Esophagus (tissue), 2 donors: ENCODE measurements around the gene RCCD1. TPM values are rescaled to one million over a fixed set of nuclear protein-coding genes. Genes with fewer than 3 reads are reported as not detected.
A peak's percentile ranks its signal among the peaks of the same experiment; 100 is the strongest.

ENCODE experiments used
- H3K27ac ChIP-seq, 2 donors: one replicate each; pipeline ENCODE4 v1.5.1; 2013; ENCODE audit warnings: low read depth in 2 of 2, mild to moderate bottlenecking in 2 of 2, inconsistent platforms in 1 of 2, low read length in 1 of 2, moderate library complexity in 1 of 2
- H3K27me3 ChIP-seq, 2 donors: one replicate each; pipeline ENCODE4 v1.6.1; 2013; ENCODE audit warnings: low read length in 2 of 2, control low read depth in 1 of 2, mild to moderate bottlenecking in 1 of 2; ENCODE audit not compliant: insufficient read depth in 2 of 2, control insufficient read depth in 1 of 2
- H3K36me3 ChIP-seq, 2 donors: one replicate each; pipeline ENCODE4 v1.6.1; 2013; ENCODE audit warnings: low read length in 1 of 2; ENCODE audit not compliant: control insufficient read depth in 2 of 2, insufficient read depth in 2 of 2
- H3K4me1 ChIP-seq, 2 donors: one replicate each; pipeline ENCODE4 v1.6.1; 2013; ENCODE audit warnings: low read length in 1 of 2; ENCODE audit not compliant: control insufficient read depth in 2 of 2, insufficient read depth in 2 of 2
- H3K4me3 ChIP-seq, 2 donors: one replicate each; pipeline ENCODE4 v1.5.1; 2013; ENCODE audit warnings: low read length in 2 of 2, mild to moderate bottlenecking in 2 of 2, low read depth in 1 of 2, moderate library complexity in 1 of 2
- H3K9me3 ChIP-seq, 2 donors: one replicate each; pipeline ENCODE4 v1.6.1; 2013; ENCODE audit warnings: mild to moderate bottlenecking in 2 of 2, low read depth in 1 of 2, low read length in 1 of 2, moderate library complexity in 1 of 2; ENCODE audit not compliant: control insufficient read depth in 2 of 2, insufficient read depth in 1 of 2
- WGBS, 2 donors: extraction: QIAGEN DNeasy Blood & Tissue Kit; methylation state at CpG; one replicate each; pipeline ENCODE4 v1.1.7; 2013; 5-methylcytosine and 5-hydroxymethylcytosine counted together
- polyA plus RNA-seq, 2 donors: library from polyadenylated mRNA; stranded (reverse); fragments of 200-250 nt; gene quantifications; one replicate each; pipeline ENCODE4 v1.2.3, GENCODE V29; 2013
- donor health status: healthy with polysubstance abuse.
- donor health status: Bipolar disorder and iron deficiency.

Gene RCCD1
- polyA plus RNA-seq, 2 donors, result 8.1 to 8.7 TPM

GRCh38 chr15:90982135-90982534 is 27.5 kb downstream of the RCCD1 start:
- no peaks in the 10 kb centered on the region for H3K9me3 ChIP-seq
- H3K36me3 ChIP-seq, result peaks cover 0 to 3% of the 10 kb centered on the region in 2 donors
- no peaks in the 10 kb centered on the region for H3K27me3 ChIP-seq
- WGBS, 2 donors, result 90% methylated on average over 5 of the region's 5 CpGs
- H3K27ac ChIP-seq, result no peak overlapping the region
- H3K4me1 ChIP-seq, result no peaks in the 10 kb centered on the region
- H3K4me3 ChIP-seq, result no peak overlapping the region

GRCh38 chr15:90986790-90987507 is 32.3 kb downstream of the RCCD1 start:
- Histone ChIP-seq H3K4me1 (no peaks in the 10 kb centered on the region), H3K9me3 (no peaks in the 10 kb centered on the region), H3K36me3 (no peaks in the 10 kb centered on the region), H3K4me3 (no peak overlapping the region), H3K27ac (peak overlapping the region; percentile 36 to 74), H3K27me3 (no peaks in the 10 kb centered on the region)
- WGBS, 2 donors, result 65 to 68% methylated on average over 11 of the region's 11 CpGs

- Histone ChIP-seq H3K36me3 (no peaks in the 10 kb centered on the region), H3K27ac (peak overlapping the region in 1 of 2 donors; percentile 28), H3K27me3 (no peaks in the 10 kb centered on the region), H3K9me3 (no peaks in the 10 kb centered on the region), H3K4me3 (no peak overlapping the region), H3K4me1 (no peaks in the 10 kb centered on the region)
- WGBS, 2 donors, result 60% methylated on average over 7 of the region's 7 CpGs
Observed at GRCh38 chr15:90987561-90988141, 33.0 kb downstream of the RCCD1 start.

DNA sequence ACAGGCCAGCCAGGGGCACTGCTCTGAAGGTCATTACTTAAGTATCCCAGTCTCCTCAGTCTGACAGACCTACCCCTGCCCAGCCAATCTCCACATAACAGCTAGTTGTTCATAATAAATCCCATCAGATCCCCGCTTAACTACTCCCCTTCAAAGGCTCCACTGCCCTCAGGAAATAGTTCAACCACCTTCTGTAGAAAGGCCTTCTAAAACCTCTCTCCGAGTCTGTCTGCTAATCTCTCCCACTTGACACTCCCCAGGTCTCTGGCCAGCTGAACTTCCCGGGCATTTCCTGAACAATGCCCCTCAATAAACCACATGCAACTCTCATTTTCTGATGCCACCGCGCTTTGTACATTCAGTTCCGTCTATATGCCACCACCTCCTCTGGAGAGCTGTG is 33.6 kb downstream of the RCCD1 start:
- Histone ChIP-seq H3K4me1 (no peaks in the 10 kb centered on the region), H3K36me3 (no peaks in the 10 kb centered on the region), H3K9me3 (no peaks in the 10 kb centered on the region), H3K4me3 (no peak overlapping the region), H3K27ac (peak overlapping the region in 1 of 2 donors; percentile 2), H3K27me3 (no peaks in the 10 kb centered on the region)
- 67 to 71% methylated on average over 6 of the region's 6 CpGs for WGBS, 2 donors

DNA sequence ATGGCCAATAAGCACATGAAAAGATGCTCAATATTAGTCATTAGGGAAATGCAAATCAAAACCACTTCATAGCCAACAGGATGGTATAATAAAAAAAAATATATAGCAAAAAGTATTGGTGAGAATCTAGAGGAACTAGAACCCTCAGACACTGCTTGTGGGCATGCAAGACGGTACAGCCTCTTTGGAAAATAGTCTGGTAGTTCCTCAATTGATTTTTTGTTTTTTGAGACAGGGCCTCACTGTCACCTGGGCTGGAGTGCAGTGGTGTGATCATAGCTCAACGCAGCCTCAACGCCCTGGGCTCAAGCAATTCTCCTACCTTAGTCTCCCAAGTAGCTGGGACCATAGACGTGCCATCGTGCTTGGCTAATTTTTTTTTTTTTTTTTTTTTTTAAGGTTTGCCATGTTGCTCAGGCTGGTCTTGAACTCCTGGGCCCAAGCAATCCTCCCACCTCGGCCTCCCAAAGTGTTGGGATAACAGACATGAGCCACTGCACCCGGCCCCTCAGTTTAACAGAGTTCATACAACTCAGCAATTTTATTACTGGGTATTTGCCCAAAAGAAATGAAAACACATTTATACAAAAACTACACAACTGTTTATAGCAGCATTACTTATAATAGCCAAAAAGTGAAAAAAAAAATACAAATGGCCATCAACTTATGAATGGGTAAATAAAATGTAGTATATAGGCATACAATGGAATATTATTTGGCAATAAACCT is 34.5 kb downstream of the RCCD1 start:
- Histone ChIP-seq H3K4me3 (no peak overlapping the region), H3K36me3 (no peaks in the 10 kb centered on the region), H3K9me3 (no peaks in the 10 kb centered on the region), H3K27ac (no peak overlapping the region), H3K27me3 (no peaks in the 10 kb centered on the region), H3K4me1 (no peaks in the 10 kb centered on the region)
- 86% methylated on average over 7 of the region's 7 CpGs for WGBS, 2 donors

GRCh38 chr15:90990446-90990845 is 35.8 kb downstream of the RCCD1 start:
- Histone ChIP-seq H3K27me3 (no peaks in the 10 kb centered on the region), H3K27ac (no peak overlapping the region), H3K36me3 (no peaks in the 10 kb centered on the region), H3K4me3 (no peak overlapping the region), H3K4me1 (no peaks in the 10 kb centered on the region), H3K9me3 (no peaks in the 10 kb centered on the region)
- WGBS, 2 donors, result 94 to 96% methylated on average over 4 of the region's 4 CpGs

DNA sequence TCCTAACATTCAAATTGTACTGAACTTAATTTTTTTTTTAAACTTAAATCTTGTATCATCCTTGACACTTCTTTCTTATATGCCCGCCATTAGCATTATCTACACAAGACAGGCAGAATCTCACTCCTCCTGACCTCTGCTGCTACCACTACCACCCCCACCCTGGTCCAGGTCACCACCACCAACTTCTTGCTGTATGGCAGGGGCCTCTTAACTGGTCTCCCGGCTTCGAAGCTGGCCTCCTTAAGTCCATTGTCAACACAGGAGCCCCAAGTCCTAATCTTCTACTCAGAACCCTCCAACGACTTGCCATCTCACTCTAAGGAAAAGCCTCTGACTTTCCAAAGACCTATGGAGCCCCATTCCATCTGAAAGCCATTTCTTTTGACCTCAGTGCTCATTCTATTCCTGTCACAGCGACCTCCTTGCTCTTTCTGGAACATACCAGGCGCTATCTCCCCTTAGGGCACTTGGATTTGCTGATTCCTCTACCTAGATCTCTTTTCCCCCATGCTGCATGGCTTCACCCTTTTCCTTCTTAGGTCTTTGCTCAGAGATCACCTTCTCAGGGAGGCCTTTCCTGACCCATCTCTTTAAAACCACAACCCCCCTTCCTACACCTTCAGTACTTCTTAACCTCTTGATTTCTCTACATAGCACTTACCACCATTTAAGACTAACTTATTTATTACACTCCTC is 37.1 kb downstream of the RCCD1 start:
- H3K4me3 ChIP-seq, result no peak overlapping the region
- 90% methylated on average over 6 of the region's 6 CpGs for WGBS, 2 donors
- H3K9me3 ChIP-seq, result no peaks in the 10 kb centered on the region
- no peak overlapping the region for H3K27ac ChIP-seq
- no peaks in the 10 kb centered on the region for H3K27me3 ChIP-seq
- H3K36me3 ChIP-seq, result no peaks in the 10 kb centered on the region
- no peaks in the 10 kb centered on the region for H3K4me1 ChIP-seq

DNA sequence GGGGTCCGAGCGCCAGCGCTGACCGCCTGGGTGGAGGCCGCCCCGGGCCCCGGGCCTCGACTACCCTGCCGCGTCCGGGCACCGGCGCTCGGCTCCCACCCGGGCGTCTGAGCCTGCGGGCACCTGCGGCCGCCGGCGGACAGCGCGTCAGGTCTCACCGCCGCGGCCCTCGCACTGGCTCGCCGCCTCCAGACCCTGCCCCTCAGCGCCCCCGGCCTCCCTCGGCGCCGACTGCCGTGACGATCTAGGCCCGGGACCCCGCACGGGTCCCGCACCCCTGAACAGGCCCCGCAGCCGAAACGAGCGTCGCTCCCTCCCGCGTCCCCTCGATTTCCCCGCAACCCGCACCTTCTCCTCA is 39.4 kb downstream of the RCCD1 start:
- H3K36me3 ChIP-seq, result peaks cover 0 to 4% of the 10 kb centered on the region in 2 donors
- no peaks in the 10 kb centered on the region for H3K4me1 ChIP-seq
- no peaks in the 10 kb centered on the region for H3K9me3 ChIP-seq
- WGBS, 2 donors, result 0% methylated on average over 25 to 50 of the region's 50 CpGs
- H3K4me3 ChIP-seq, result peak overlapping the region; percentile 94 to 99
- H3K27me3 ChIP-seq, result no peaks in the 10 kb centered on the region
- H3K27ac ChIP-seq, result peak overlapping the region; percentile 87 to 96

DNA sequence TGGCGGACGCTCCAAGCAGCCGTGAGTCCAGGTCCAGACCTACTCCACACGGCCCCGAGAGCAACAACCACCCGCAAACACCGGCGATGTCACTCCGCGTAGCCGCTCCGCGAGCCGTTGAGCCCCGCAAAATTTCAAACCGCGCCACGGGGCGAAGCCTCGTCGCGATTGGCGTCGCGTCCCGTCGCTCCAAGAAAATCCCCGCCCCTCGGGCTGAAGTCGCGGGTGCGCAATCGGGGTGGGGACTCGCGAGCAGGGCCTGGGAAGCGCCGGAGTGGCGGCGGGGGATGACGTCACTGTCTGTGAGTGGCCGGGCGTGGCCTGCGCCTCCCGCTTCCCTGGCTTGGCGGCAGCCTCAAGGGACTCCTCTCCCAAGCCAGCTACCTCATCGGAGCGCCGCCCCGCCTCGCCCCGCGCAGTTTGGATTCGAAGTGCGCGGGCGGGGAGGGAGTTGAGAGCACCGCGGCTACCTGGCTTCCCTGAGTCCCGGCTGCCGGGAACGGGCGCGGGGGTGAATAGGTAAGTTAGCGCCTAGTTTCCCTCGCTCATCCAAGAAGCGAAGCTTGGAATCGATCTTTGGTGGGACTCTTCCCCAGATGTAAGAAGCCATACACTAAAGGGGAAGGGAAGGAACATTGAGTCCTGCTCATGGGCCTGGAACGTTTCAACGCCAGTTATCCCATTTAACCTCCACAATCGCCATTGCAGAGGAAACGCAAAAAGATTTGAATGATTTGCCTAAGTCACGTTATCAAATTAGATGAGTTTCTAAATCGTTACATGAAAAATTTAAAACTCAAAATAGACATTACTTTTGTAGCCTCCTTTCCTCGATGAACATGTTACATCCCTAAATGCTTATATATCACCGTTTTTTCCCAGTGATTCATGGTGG is 40.0 kb downstream of the RCCD1 start, which contains the start of gene PRC1:
TSS of gene PRC1 (minus strand) at position 119 of the 895 bp plus-strand sequence. CDS start at position 1, 118 bp downstream.
- Histone ChIP-seq H3K36me3 (peaks cover 0 to 7% of the 10 kb centered on the region in 2 donors), H3K27ac (peak within 1 kb of the TSS; percentile 87 to 96), H3K9me3 (no peaks in the 10 kb centered on the region), H3K4me1 (no peaks in the 10 kb centered on the region), H3K4me3 (peak within 1 kb of the TSS; percentile 94 to 99), H3K27me3 (no peaks in the 10 kb centered on the region)
- WGBS, 2 donors, result 0 to 1% methylated on average over 75 of the region's 75 CpGs
